ENCODE measurements around the gene RETN. TPM values are rescaled to one million over a fixed set of nuclear protein-coding genes. Genes with fewer than 3 reads are reported as not detected.

Gene RETN
- total RNA-seq, 1 experiment from 2014 or later = not detected

GRCh38 chr19:7674010-7675005 is 5.5 kb downstream of the RETN start:
- peaks cover 3 to 11% of the 10 kb centered on the region in 2 experiments; a peak in 3 of 4 replicates for H3K4me1 ChIP-seq (ENCODE audit: control insufficient read depth in 1 of 2, insufficient read depth in 2 of 2, low read length in 2 of 2)
- H3K4me2 ChIP-seq (ENCODE audit: low read length) = peak overlapping the region; percentile 44
- no peaks in the 10 kb centered on the region for H3K36me3 ChIP-seq (ENCODE audit: control insufficient read depth in 1 of 2, insufficient read depth in 2 of 2, low read length in 2 of 2)
- TF ChIP-seq SP1 (IDR thresholded peaks at IDR 0.05; ENCODE audit: low read depth) (peak; percentile 38; the same call in 1 of the 2 replicates), ZNF274 (IDR thresholded peaks at IDR 0.05; ENCODE audit: low read depth, low read length) (no peak)
- ChIA-PET CTCF (interaction anchor here (1.5 kb wide), 1 partner anchor 106 kb away, joined by 8 read pairs; no protein-coding TSS in a partner anchor), POLR2A (interaction anchor here (0.8 kb wide), 1 partner anchor 179 kb away, joined by 3 read pairs; no protein-coding TSS in a partner anchor), RAD21 (ENCODE audit: low non-redundant PET in 1 of 2, low total read pairs in 2 of 2, uncharacterized antibody in 2 of 2, unreplicated experiment in 2 of 2) (interaction anchor here in 1 of 2 experiments (0.7 kb wide), 1 partner anchor 106 kb away, joined by 3 read pairs; no protein-coding TSS in a partner anchor)
- no peak overlapping the region for H3K4me3 ChIP-seq (replicated peaks in 1 of 2; ENCODE audit: low read depth in 1 of 2, low read length in 2 of 2)
- no peak overlapping the region for H3K27ac ChIP-seq (ENCODE audit: low read depth, low read length)
- peak overlapping the region; percentile 71 for H2AFZ ChIP-seq (ENCODE audit: low read depth, low read length, poor library complexity, severe bottlenecking)
- H4K20me1 ChIP-seq (ENCODE audit: insufficient read depth) = no peaks in the 10 kb centered on the region
- no peaks in the 10 kb centered on the region for H3K79me2 ChIP-seq (ENCODE audit: insufficient read depth, low read length)
- peaks cover 0 to 3% of the 10 kb centered on the region in 2 experiments; a peak in 1 of 4 replicates for H3K9me3 ChIP-seq (ENCODE audit: control insufficient read depth in 1 of 2, insufficient read depth in 1 of 2, low read depth in 1 of 2, low read length in 2 of 2)
- intact Hi-C loops (cut with micrococcal nuclease) = no loop called here
- H3K9me2 ChIP-seq (ENCODE audit: insufficient read depth) = no peaks in the 10 kb centered on the region
- BruUV-seq (replicated peaks) = no TSS peak
- H3K27me3 ChIP-seq (ENCODE audit: insufficient read depth, low read length) = no peaks in the 10 kb centered on the region
- peak; percentile 99 for ATAC-seq
- peak; percentile 72 for DNase-seq (ENCODE audit: low read depth, low spot score)
- no peak overlapping the region for H3K9ac ChIP-seq (ENCODE audit: low read length)

- H3K27me3 ChIP-seq (ENCODE audit: insufficient read depth, low read length) = no peaks in the 10 kb centered on the region
- no TSS peak for BruUV-seq (replicated peaks)
- POLR2A ChIA-PET = no interaction called here
Measured at GRCh38 chr19:7676376-7676775, 7.5 kb downstream of the RETN start.

More at GRCh38 chr19:7676376-7676775, 7.5 kb downstream of the RETN start:
- Histone ChIP-seq H4K20me1 (ENCODE audit: insufficient read depth) (no peaks in the 10 kb centered on the region), H3K36me3 (ENCODE audit: control insufficient read depth in 1 of 2, insufficient read depth in 2 of 2, low read length in 2 of 2) (no peaks in the 10 kb centered on the region), H3K9me3 (ENCODE audit: control insufficient read depth in 1 of 2, insufficient read depth in 1 of 2, low read depth in 1 of 2, low read length in 2 of 2) (peaks cover 0 to 3% of the 10 kb centered on the region in 2 experiments; a peak in 1 of 4 replicates), H3K9ac (ENCODE audit: low read length) (no peak overlapping the region), H3K9me2 (ENCODE audit: insufficient read depth) (no peaks in the 10 kb centered on the region), H3K27ac (ENCODE audit: low read depth, low read length) (no peak overlapping the region), H3K4me2 (ENCODE audit: low read length) (no peak overlapping the region), H3K79me2 (ENCODE audit: insufficient read depth, low read length) (peaks cover 7% of the 10 kb centered on the region; the same call in 1 of the 2 replicates), H3K4me3 (replicated peaks in 1 of 2; ENCODE audit: low read depth in 1 of 2, low read length in 2 of 2) (no peak overlapping the region), H2AFZ (ENCODE audit: low read depth, low read length, poor library complexity, severe bottlenecking) (no peak overlapping the region), H3K4me1 (ENCODE audit: control insufficient read depth in 1 of 2, insufficient read depth in 2 of 2, low read length in 2 of 2) (peaks cover 3 to 28% of the 10 kb centered on the region in 2 experiments; a peak in 3 of 4 replicates)
- DNase-seq (ENCODE audit: low read depth, low spot score) (no peak), ATAC-seq (no peak)
- intact Hi-C loops (cut with micrococcal nuclease) = no loop called here
- TF ChIP-seq CBX3 (IDR thresholded peaks at IDR 0.05; ENCODE audit: low read depth) (no peak), ZFX (IDR thresholded peaks at IDR 0.05) (no peak), POLR2A (IDR thresholded peaks at IDR 0.05; ENCODE audit: borderline replicate concordance, extremely low read depth, insufficient read depth, insufficient read length) (no peak), FOSL1 (IDR thresholded peaks at IDR 0.05; ENCODE audit: low read depth) (no peak), TCF7L2 (IDR thresholded peaks at IDR 0.05; ENCODE audit: borderline replicate concordance, extremely low read depth, insufficient read depth, insufficient read length) (no peak), SP1 (IDR thresholded peaks at IDR 0.05; ENCODE audit: low read depth) (no peak), EZH2 (IDR thresholded peaks at IDR 0.05) (no peak), YY1 (IDR thresholded peaks at IDR 0.05; ENCODE audit: extremely low read depth, insufficient replicate concordance, low read depth, low read length) (no peak)
- RAD21 ChIA-PET (ENCODE audit: low non-redundant PET in 1 of 2, low total read pairs in 2 of 2, uncharacterized antibody in 2 of 2, unreplicated experiment in 2 of 2) = no interaction called here
- CTCF ChIA-PET = interaction anchor here (1.7 kb wide), 1 partner anchor 108 kb away, joined by 5 read pairs; no protein-coding TSS in a partner anchor
